DMS53 treated with DMSO at 0.1 percent for 48 hours (cell line): ENCODE data around the gene MYO6.
"Not testable (repeated sequence)": the region's sequence is repeated elsewhere in the genome, so short reads cannot be mapped to it uniquely, and the experiment has no call there.

Experiments used
- DNase-seq: peaks from one replicate; lab custom pipeline; 2025; ENCODE audit not compliant: unreplicated experiment; lab: John Stamatoyannopoulos, UW

The MYO6 gene

GRCh38 chr6:75748743-75749538 lies at the start of gene MYO6:
Gene MYO6 (plus strand): TSS chr6:75749239. CDS start chr6:75817548, 68,309 bp downstream.
- peak; percentile 77 for DNase-seq

- not testable (repeated sequence) for DNase-seq
Observed at GRCh38 chr6:75708334-75708733, 40.7 kb upstream of the MYO6 start.

GRCh38 chr6:75711173-75711572 lies 37.9 kb upstream of the MYO6 start:
- no peak for DNase-seq

GRCh38 chr6:75719133-75719532 lies 29.9 kb upstream of the MYO6 start:
- no peak for DNase-seq

GRCh38 chr6:75723382-75723781 lies 25.7 kb upstream of the MYO6 start:
- no peak for DNase-seq

- DNase-seq: no peak
Observed at GRCh38 chr6:75727206-75727605, 21.8 kb upstream of the MYO6 start.

GRCh38 chr6:75731029-75731428 lies 18.0 kb upstream of the MYO6 start:
- not testable (repeated sequence) for DNase-seq

- peak; percentile 96 for DNase-seq
Observed at GRCh38 chr6:75735491-75736186, 13.4 kb upstream of the MYO6 start.

GRCh38 chr6:75743971-75744370 lies 5.1 kb upstream of the MYO6 start:
- DNase-seq: no peak

- DNase-seq: no peak
Observed at GRCh38 chr6:75745404-75745803, 3.6 kb upstream of the MYO6 start.

- DNase-seq: no peak
Observed at GRCh38 chr6:75746221-75746620, 2.8 kb upstream of the MYO6 start.

GRCh38 chr6:75747152-75747992 lies 1.7 kb upstream of the MYO6 start:
- peak; percentile 80 for DNase-seq

GRCh38 chr6:75748003-75748742 lies 866 bp upstream of the MYO6 start:
- peak; percentile 35 for DNase-seq

GRCh38 chr6:75751443-75751842 lies 2.4 kb downstream of the MYO6 start:
- no peak for DNase-seq

GRCh38 chr6:75752365-75752764 lies 3.3 kb downstream of the MYO6 start:
- DNase-seq: no peak

- no peak for DNase-seq
Observed at GRCh38 chr6:75755704-75756103, 6.7 kb downstream of the MYO6 start.

- no peak for DNase-seq
Observed at GRCh38 chr6:75757295-75757694, 8.3 kb downstream of the MYO6 start.

GRCh38 chr6:75758061-75758460 lies 9.0 kb downstream of the MYO6 start:
- DNase-seq: no peak

- DNase-seq: no peak
Observed at GRCh38 chr6:75759207-75759606, 10.2 kb downstream of the MYO6 start.

- no peak for DNase-seq
Observed at GRCh38 chr6:75760320-75760719, 11.3 kb downstream of the MYO6 start.

GRCh38 chr6:75761489-75761888 lies 12.4 kb downstream of the MYO6 start:
- no peak for DNase-seq
